NB4 (cell line): ENCODE results near the gene CADPS.

Experiments
- DNase-seq: peaks from one replicate; pipeline ENCODE4 v3.0.0; 2010; ENCODE audit warnings: low read depth
- H3K4me3 ChIP-seq: one replicate; pipeline ENCODE4 v1.5.1; 2011; ENCODE audit warnings: mild to moderate bottlenecking, low read depth, low read length, moderate library complexity
- CTCF ChIP-seq: IDR thresholded peaks from one replicate; pipeline ENCODE4 v1.5.1; 2012; ENCODE audit warnings: low read depth, low read length
- MAX ChIP-seq: IDR thresholded peaks from 2 replicates; pipeline ENCODE4 v1.6.1; 2011; ENCODE audit warnings: low read depth, low read length
- MYC ChIP-seq: IDR thresholded peaks from 2 replicates; pipeline ENCODE4 v1.6.1; 2011; ENCODE audit warnings: low read depth, low read length
- POLR2A ChIP-seq: IDR thresholded peaks from 2 replicates; pipeline ENCODE4 v1.6.1; 2011; ENCODE audit warnings: mild to moderate bottlenecking; ENCODE audit not compliant: insufficient read length; ENCODE audit errors: extremely low read depth

The CADPS gene

GRCh38 chr3:62774221-62774620 lies 101.0 kb downstream of the CADPS start:
- TF ChIP-seq POLR2A (no peak), MAX (no peak), MYC (no peak)
- no peak for DNase-seq
- no peak overlapping the region for H3K4me3 ChIP-seq

GRCh38 chr3:62771331-62772072 lies 103.7 kb downstream of the CADPS start:
- no peak for DNase-seq
- no peak overlapping the region for H3K4me3 ChIP-seq
- TF ChIP-seq MYC (no peak), CTCF (no peak), MAX (no peak), POLR2A (no peak)

- no peak for DNase-seq
- no peak for TF ChIP-seq POLR2A
- no peak for TF ChIP-seq MAX
- TF ChIP-seq CTCF: no peak
- no peak overlapping the region for H3K4me3 ChIP-seq
Observed at GRCh38 chr3:62768896-62769295, 106.3 kb downstream of the CADPS start.

GRCh38 chr3:62761711-62762110 lies 113.5 kb downstream of the CADPS start:
- no peak overlapping the region for H3K4me3 ChIP-seq
- DNase-seq: no peak
- TF ChIP-seq MYC: no peak
- no peak for TF ChIP-seq MAX
- no peak for TF ChIP-seq CTCF
- TF ChIP-seq POLR2A: no peak

GRCh38 chr3:62761311-62761710 lies 113.9 kb downstream of the CADPS start:
- no peak for TF ChIP-seq CTCF
- TF ChIP-seq MAX: no peak
- TF ChIP-seq POLR2A: no peak
- TF ChIP-seq MYC: no peak
- DNase-seq: no peak
- no peak overlapping the region for H3K4me3 ChIP-seq

- no peak for TF ChIP-seq CTCF
- no peak for TF ChIP-seq MAX
- no peak for TF ChIP-seq MYC
- no peak for TF ChIP-seq POLR2A
- DNase-seq: no peak
- no peak overlapping the region for H3K4me3 ChIP-seq
Observed at GRCh38 chr3:62758296-62759066, 116.7 kb downstream of the CADPS start.
